Effector CD4-positive, alpha-beta T cell (primary cell): ENCODE results near the gene GPR39.

Source experiments
- DNase-seq: peaks from one replicate; pipeline ENCODE4 v3.0.0-alpha.2; 2020

The GPR39 gene

GRCh38 chr2:132415256-132415914 lies 1.2 kb upstream of the GPR39 start:
- DNase-seq = no peak

GRCh38 chr2:132415915-132416722 lies 486 bp upstream of the GPR39 start:
- DNase-seq = no peak

- DNase-seq = no peak
Measured at GRCh38 chr2:132417430-132418035, 928 bp downstream of the GPR39 start.

- DNase-seq = no peak
Measured at GRCh38 chr2:132419235-132419634, 2.6 kb downstream of the GPR39 start.

- DNase-seq = no peak
Measured at GRCh38 chr2:132419941-132420340, 3.3 kb downstream of the GPR39 start.

- no peak for DNase-seq
Measured at GRCh38 chr2:132420816-132421805, 4.5 kb downstream of the GPR39 start.

- no peak for DNase-seq
Measured at GRCh38 chr2:132422736-132423135, 6.1 kb downstream of the GPR39 start.

- no peak for DNase-seq
Measured at GRCh38 chr2:132424526-132425121, 8.0 kb downstream of the GPR39 start.

GRCh38 chr2:132426033-132426432 lies 9.4 kb downstream of the GPR39 start:
- DNase-seq = no peak

- DNase-seq = no peak
Measured at GRCh38 chr2:132426656-132427055, 10.1 kb downstream of the GPR39 start.

- no peak for DNase-seq
Measured at GRCh38 chr2:132429351-132429750, 12.7 kb downstream of the GPR39 start.

- no peak for DNase-seq
Measured at GRCh38 chr2:132429941-132430573, 13.5 kb downstream of the GPR39 start.

- no peak for DNase-seq
Measured at GRCh38 chr2:132430895-132431294, 14.3 kb downstream of the GPR39 start.

GRCh38 chr2:132437852-132438669 lies 21.5 kb downstream of the GPR39 start:
- DNase-seq = no peak

- no peak for DNase-seq
Measured at GRCh38 chr2:132438691-132439090, 22.1 kb downstream of the GPR39 start.

- no peak for DNase-seq
Measured at GRCh38 chr2:132439703-132440398, 23.2 kb downstream of the GPR39 start.

GRCh38 chr2:132441051-132441450 lies 24.4 kb downstream of the GPR39 start:
- DNase-seq = no peak

- no peak for DNase-seq
Measured at GRCh38 chr2:132442278-132442677, 25.7 kb downstream of the GPR39 start.

GRCh38 chr2:132443106-132443505 lies 26.5 kb downstream of the GPR39 start:
- DNase-seq = no peak

GRCh38 chr2:132446444-132446843 lies 29.8 kb downstream of the GPR39 start:
- no peak for DNase-seq
